Left renal cortex interstitium (tissue), 4 donors: Measurements from ENCODE around the gene SMAD6. TPM values are rescaled to one million over a fixed set of nuclear protein-coding genes. Genes with fewer than 3 reads are reported as not detected.

Source experiments
- DNase-seq, 4 donors: peaks; one replicate each; pipeline ENCODE4 v3.0.0-alpha.2; 2013; ENCODE audit warnings: low read depth in 4 of 4, low spot score in 2 of 4, missing footprints in 1 of 4
- polyA plus RNA-seq, 4 donors: library from polyadenylated mRNA; unstranded; fragments of 120-200 nt; gene quantifications; one replicate each; pipeline ENCODE4 v1.2.1, GENCODE V29; 2013; ENCODE audit not compliant: insufficient read length in 4 of 4

SMAD6 gene
- 10 to 100 TPM; 27.4 to 49.4 (median 42.6) TPM for polyA plus RNA-seq

DNA sequence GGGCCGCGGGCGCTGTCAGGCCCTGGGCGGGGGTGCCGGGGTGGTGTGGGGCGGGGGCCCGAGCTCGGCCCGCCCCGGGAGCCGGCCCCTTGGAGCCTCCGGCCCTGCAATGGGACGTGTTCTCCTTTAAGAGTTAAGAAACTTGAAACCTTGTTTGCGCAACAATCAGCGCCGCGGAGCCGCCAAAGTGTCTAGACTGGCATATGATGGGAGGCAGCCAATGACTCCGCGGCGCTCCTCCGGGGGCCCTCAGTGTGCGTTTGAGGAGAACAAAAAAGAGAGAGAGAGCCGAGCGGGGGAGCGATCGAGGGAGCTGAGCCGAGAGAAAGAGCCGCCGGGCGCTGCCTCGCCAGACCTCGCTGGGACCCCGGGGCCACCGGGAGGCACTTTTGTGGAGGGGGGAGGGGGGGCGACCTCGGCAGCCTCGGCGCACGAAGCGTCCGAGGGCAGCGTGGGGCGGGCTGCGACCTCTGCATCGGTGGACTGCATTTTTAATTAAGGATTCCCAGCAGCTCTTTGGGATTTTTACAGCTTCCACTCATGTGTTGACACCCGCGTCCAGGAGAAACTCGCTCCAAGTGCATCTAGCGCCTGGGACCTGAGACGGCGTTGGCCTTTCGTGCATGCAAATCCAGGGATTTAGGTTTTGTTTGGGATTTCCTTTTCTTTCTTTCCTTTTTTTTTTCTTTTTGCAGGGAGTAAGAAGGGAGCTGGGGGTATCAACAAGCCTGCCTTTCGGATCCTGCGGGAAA, at the start of gene SMAD6:
TSS of gene SMAD6 (plus strand) at position 202 of the 752 bp plus-strand sequence. CDS start 1,023 bp downstream, outside the sequence.
- peak in 3 of 4 donors; percentile 90 to 96 (median 96) for DNase-seq

DNA sequence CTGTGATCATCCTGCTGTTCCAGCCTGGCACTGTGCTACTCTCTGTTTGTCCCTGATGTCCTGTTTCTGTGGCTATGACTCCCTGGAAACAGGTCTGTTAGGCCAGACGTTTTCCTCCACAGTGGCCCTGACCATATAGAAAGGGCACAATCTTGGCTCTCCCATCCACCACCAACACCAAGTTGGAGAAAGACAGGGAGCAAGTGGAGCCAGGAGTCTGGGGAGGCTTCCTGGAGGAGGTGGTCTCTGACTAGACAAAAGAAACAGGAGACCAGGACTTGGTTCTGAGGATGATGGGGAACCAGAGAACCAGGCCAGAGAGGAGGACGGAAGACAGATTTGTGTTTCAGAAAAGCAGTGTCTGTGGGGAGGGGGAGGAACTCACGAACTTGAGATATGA, 49.2 kb upstream of the SMAD6 start:
- DNase-seq: no peak

DNA sequence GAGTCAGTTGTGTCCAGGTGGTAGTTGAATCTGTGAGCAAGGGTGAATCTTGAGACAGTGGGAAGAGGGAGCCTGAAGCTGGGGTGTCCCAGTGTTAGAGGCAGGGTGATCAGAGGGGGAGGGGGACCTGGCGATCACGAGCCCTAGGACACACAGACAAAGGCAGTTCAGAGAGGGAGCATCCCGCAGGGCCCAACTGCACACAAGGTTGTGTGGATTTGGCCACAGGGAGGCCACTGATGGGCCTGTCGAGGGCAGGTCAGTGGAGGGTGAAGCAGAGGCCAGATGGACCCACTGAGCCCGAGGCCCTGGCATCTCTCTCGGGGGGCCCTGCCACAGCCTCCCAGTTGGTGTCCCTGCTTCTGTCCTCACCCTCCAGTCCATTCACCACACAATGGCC, 48.6 kb upstream of the SMAD6 start:
- DNase-seq: no peak

DNA sequence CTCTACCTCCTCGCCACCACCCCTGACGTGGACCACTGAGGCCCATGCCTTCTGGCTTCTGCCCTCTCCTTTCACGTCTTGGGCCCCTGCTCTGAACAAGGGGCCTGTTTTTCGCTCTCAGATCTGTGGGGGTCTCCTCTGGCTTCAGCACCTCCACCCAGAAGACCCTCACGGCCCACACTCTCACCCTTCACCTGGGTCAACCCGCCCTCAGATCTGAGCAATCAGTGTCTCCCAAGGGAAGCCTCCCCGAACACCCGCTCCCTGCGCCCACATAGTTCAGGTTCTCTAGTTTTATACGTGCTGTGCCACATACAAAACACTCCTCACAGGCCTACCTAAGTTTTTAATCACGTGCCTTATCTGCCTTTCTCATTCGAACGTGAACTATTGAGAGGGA, 48.2 kb upstream of the SMAD6 start:
- no peak for DNase-seq

DNA sequence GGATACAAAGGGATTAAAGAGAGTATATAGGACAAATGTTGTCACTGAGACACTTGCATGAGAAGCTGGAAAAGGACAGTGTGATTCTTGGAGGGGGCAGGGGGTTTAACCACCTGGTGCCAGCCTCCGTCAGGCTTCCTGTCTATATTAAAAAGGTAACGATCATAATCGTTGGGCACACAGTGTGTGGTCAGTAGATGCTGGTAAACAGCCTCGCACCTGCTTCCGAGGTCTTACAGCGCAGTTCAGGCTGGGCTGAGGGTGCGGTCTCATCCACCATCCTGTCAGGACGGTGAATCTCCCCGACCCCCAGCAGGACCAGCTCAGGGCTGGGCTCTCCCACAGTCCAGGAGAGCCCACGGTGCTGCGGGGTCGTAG, 47.7 kb upstream of the SMAD6 start:
- DNase-seq: no peak

DNA sequence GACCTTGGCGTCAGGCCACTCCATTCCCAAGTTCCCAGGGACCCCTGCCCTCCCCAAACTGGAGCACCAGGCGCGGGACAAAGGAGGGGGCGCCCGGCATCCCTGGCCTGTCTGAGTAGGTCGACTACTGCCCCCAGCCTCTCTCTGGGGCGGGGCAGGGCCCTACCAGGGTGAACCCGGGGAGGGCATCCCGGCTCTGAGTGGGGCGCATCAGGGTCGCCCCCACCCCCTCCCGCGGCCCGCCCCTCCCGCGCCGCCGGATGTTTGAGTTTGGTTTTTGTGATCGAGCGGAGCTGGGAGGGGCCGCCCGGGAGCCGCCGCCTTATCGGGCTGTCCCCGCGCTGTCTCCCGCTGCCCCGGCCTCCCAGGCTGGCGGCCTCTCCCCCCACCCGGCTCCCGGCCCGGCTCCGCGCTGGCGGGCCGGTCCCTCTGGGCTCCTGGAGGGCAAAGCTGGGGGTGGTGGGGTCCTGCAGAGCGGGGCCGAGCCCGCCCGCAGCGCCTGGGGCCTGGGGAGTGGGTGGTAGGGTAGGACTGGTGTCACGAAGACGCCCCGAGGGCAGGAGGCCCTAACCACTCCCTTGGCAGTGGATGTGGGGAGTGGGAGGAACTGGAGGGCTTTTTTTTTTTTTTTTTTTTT, 47.2 kb upstream of the SMAD6 start:
- DNase-seq: no peak

DNA sequence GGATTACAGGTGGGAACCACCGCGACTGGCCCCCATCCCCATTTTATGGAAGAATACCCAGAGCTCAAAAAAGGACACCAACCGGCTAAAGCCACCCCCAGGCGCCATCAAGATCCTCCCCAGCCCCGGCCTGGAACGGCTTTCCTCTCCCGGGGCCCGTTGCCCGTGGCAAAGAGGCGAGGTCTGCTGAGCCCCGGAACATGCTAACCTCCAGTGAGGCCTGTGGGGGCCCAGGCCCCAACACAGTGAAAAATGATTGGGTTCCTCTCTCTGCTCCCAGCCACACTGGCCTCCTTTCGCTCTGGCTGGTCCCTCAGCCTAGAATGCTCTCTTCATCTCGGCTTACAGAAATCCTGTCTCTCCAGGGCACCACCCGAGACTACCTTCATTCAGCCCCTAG, 46.5 kb upstream of the SMAD6 start:
- no peak for DNase-seq

DNA sequence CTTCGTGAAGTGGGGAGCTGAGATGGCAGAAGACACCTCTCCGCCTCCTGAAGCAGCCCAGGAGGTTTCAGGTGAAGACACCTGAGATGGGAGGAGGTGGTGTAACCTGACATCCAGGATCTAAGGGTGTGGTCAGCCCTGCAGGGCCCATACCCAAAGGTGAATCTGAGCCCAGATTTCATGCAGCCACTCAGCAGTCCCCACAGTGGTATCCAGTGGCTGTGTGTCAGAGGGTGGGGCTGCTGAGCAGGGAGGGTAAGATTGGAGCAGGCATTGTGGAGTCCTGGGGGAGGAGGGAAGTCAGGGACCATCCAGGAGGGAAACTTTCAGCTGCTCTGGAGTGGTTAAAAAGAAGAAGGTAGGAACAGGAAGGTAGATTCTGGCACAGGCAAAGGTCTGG, 46.0 kb upstream of the SMAD6 start:
- no peak for DNase-seq

DNA sequence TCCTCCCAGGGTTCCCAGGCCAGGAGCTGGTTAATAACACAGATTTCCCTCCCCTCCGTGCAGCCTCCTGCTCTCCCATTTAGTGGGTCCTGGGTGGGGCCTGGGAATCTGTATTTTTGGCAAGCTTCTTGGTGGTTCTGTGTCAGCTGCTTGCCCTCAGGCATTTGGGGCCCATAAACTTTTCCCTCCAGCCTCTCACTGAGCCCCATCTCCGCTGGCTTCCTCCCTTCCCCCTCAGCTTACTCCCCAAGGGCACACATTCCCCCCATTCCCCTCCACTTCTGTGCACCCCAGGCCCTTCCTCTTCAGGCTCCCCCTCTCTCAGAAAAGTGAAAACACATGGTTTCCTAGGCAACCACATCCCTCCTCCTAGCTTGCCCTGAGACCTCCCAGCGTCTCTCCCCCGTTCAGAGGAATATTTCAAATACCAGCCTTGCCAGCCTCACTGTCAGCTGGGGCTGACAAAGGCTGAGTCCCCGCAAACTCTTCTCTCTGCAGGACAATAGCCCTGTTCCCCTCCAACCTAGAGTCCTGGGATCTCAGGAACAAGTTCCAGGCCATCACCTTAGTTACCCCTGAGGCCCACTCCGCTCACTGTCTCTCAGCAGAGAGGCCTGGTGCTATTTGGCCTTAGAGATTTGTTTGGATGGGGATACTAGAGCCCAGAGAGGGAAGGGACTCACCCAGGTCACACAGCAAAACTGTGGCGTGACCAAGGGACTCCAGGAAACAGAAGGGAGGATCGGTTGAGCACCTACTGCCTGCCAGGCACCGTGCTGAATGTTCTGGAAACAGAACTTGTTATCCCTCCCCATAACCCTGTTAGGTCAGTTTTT, 44.6 kb upstream of the SMAD6 start:
- DNase-seq: peak in 2 of 4 donors; percentile 48 to 64

DNA sequence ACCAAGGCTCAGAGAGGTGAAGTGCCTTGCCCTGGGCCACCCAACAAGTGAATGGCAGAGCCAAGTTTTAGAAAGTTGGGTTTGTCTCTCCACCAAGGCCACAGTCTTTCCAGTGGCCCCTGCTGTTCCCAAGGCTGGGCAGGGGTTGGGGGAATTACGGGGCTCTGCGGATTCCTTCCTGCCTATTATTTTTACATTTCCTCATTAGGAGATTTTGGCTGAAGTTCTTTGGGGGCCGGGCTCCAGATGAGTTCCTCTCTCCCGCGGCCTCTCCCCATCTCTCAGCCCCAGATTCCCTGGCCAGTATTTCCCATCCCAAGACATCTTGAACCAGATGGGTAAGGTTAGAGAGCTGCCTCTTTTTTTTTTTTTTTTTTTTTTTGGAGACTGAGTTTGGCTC, 44.0 kb upstream of the SMAD6 start:
- no peak for DNase-seq

DNA sequence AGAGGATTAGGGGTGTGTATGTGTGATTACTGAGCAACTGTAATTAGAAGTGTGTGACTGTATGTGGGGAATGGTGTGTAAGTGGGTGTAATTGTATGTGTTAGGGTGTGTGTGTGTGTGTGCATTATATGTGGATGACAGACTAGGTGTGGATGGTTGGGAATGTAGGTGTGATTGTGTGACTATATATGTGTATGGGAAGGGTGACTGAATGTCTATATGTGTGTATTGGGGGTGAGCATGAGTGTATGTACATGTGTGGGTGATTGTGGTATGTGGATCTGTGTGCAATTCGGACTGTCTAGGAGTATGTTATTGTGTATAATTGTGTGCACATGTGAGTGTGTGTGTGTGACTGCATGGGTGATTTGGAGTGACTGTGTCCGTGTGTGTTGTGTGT, 43.2 kb upstream of the SMAD6 start:
- no peak for DNase-seq

DNA sequence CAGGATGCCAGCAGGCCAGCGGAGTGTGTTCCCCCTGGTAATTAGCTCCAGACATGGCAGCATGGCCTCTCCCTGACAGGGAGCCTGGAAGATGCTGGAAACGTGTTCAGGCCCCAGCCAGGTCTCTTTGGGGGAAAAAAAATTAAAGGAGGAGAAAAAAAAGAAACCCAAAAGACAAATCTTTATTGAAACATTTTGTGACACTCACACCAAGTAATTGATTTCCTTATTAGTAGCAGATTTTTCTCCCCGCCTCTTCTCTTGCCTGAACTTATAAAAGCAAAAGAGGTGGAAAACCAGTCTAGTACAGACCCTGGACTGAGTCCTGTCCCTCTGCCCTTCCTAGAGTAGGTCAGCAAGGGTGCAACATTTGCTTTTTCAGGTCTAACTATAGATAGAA, 42.7 kb upstream of the SMAD6 start:
- no peak for DNase-seq

DNA sequence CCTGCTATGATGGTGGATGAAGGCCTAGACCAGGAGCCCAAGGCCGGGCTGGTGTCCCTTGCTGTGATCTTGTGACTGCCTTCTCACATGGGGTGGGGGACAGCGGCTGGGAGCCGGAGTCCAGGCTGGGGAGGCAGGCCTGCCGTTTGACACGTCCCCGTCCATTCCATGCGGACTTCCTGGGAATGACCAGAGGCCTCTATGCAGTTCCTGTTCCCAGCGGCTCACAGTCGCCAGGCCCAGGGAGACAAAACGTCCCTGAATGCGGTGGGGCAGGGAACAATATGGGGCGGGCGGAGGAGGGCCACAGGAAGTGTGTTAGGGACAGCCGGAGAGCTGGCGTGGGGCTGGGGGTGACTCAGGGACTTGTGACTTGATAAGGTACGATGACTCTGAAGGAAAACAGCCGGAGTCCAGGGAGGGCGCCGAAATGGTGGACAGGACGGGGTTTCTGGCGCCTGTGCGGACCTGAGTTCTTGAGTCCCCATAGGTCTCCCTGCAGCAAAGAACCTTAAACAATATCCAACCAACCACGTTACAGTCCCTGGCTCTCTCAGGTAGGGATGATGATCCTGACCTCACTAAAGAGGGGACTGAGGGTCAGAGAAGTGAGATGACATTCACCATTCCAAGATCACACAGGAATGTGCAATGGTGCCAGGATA, 40.5 kb upstream of the SMAD6 start:
- no peak for DNase-seq

DNA sequence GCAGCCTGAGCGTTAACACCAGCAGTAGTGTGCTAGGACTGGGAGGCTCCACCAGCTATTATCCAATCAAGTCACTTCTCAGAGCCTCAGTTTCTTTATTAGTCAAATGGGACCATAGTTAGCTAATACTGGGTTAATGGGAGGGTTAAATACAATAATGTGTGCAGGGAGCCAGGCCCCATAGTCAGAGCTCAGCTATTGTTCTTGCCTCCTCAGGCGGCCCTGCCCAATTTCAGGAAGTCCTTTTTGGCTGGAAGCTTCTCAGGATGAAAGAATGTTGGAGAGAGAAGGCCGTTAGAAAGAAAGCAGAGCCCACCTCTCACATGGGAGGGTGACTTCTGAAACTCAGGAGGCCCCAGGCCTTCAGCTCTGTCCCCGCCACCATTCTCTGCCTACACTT, 39.5 kb upstream of the SMAD6 start:
- DNase-seq: no peak

DNA sequence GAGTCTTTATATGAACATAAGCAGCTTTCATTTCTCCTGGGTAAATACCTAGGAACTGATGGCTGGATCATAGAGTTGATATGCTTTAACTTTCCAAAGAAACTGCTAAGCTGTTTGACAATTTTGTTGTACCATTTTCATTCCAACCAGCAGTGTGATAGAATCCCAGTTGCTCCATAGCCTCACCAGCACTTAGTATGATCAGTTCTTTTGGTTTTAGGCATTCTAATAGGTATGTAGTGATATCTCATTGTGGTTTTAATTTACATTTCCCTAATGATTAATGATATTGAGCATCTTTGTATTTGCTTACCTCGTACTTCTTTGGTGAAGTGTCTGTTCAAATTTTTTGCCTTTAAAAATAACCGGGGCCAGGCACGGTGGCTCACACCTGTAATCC, 38.4 kb upstream of the SMAD6 start:
- no peak for DNase-seq

DNA sequence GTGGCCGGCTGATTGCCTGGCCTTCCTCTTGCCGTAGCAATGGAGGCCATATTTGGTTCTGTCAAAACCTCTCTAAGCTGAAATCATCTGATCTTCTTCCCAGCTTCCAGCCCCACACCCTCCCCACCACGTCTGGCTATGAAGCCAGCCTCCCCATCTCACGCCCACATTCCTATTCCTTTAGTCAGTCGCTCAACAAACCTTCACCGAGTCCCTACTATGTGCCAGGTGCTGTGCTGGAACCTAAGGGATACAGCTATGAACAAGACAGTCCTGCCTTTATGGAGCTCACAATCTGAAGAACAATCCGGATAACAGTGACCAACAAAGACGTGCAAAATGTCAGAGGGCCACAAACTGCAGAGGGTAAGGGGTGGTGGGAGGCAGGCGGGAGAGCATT, 31.9 kb upstream of the SMAD6 start:
- no peak for DNase-seq

DNA sequence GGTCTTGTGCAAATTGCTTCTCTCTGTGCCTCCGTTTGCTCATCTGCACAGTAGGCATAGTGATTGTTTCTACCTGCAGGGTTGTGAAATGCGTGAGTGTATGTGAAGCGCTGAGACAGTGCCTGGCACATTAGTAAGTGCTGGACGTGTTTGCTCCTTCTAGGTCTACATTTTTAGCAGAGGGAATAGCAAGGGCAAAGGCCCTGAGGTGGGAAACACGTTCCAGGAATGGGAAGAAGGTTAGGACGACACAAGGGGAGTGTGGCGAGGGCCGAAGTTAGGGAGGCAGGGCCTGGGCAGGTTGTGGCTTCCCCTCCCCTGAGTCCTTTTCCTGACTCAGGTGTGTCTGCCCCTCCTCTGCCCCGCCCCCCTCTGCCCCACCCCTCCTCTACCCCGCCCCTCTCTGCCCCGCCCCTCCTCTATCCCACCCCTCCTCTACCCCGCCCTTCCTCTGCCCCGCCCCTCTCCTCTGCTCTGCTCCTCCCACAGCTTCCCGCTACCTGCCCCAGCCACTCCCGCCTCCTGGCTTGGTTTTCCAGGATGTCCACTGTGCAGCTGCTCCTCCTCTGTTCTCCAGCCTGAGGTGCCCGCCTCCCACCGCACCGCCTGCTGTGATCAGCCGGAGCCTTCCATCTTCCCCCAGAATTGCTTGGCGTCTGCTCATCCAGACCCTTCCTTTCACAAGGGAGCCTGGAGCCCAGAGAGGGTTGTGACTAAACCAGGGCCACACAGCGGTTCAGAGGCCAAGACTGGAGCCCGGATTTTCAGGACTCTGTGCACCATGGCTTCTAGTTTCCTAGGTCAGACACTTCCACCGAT, 31.1 kb upstream of the SMAD6 start:
- no peak for DNase-seq

DNA sequence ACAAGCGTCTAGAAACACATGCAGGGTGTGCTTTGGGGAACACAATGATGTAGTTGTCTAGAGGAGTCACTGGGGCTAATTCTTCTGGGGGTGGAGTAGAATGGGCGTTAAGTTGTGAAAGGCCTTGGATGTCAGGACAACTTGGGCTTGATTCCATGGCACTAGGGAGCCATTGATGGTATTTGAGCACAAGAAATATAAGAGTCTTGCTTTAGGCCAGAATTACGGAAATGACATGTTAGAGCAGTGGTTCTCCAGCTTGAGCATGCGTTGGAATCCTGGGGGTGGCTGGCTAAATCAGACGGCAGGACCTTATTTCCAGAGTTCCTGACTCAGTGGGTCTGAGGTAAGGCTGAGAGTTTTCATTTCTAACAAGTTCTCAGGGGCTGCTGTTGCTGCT, 29.2 kb upstream of the SMAD6 start:
- DNase-seq: no peak

DNA sequence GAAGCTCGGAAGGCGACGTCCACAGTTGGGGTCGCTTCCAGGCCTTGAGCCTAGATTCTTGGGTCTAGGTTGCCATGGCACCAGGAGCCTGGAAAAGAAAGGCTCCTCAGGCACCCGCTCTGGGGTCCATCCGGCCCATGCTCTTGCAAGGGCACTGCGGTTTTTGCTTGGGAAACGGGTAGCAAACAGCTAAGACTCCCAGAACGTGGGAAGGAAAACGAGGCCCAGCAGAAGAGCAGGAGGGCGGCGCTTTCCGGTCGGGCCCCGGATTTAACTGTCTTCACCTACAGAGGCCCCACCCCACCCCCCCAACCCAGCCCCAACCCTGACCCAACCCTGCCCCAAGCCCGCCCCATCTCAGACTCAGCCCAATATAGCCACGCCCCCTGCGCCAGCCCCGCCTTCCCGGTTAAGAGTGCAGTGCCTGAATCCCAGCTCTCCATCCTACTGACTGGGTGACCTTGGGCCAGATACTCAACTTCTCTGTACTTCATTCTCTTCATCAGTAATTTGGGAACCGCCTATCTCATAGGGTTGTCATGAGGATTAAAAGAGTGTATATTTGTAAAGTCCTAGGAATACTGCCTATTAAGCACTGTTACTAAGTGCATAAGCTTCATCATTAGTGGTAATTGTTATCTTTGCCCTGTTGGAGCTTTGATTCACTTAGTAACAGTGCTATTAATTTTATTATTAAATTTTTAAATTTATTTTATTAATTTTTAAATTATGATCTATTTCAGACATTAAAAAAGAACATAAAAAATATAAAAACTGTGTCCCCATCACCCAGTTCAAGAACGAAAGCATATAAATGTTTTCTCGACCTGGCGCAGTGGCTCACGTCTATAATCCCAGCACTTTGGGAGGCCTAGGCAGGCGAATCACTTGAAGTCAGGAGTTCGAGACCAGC, 28.4 kb upstream of the SMAD6 start:
- DNase-seq: no peak
